ENCODE results near the gene CCDC124.

- TF ChIP-seq CTCF (conservative IDR thresholded peaks at IDR 0.05 in 1 of 2, IDR thresholded peaks at IDR 0.05 in 1 of 2; ENCODE audit: low read depth in 1 of 2, low read length in 2 of 2) (no peak), EZH2 (IDR thresholded peaks at IDR 0.05; ENCODE audit: low read length, missing control alignments) (peak; percentile 90)
Observed at GRCh38 chr19:17967257-17968051, 34.6 kb downstream of the CCDC124 start.

Data from fibroblast of lung (primary cell).